HG03378 (cell line): ENCODE results near the gene METTL4.
"Not testable (repeated sequence)": the region's sequence is repeated elsewhere in the genome, so short reads cannot be mapped to it uniquely, and the experiment has no call there.

ENCODE experiments used
- ATAC-seq: cut with Tn5 transposase; IDR thresholded peaks from one replicate; pipeline ENCODE4 v1.9.1; 2021; ENCODE audit warnings: mild to moderate bottlenecking, moderate library complexity; ENCODE audit not compliant: unreplicated experiment

METTL4 gene

GRCh38 chr18:2564373-2564772 lies 6.9 kb downstream of the METTL4 start:
- no peak for ATAC-seq

GRCh38 chr18:2559249-2559648 lies 12.1 kb downstream of the METTL4 start:
- no peak for ATAC-seq

DNA sequence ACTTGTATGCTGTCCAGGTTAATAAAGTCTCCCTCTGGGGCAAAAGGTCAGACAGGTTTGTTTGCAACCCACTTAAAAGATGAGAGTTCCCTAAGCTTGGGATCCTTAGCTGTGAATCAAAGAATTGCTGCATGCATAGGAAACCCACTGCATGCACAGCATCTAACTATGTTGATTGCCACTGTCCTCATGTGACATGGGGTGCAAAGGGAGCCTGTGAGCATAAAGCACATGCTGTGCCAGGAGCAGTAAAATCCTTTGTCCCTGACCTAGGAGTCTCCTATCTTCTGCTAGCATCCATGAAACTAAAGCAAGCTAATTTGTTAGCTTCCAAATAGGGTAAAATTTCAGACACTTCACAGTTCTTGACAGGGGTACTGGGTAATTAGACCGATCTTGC lies 13.8 kb downstream of the METTL4 start:
- no peak for ATAC-seq

DNA sequence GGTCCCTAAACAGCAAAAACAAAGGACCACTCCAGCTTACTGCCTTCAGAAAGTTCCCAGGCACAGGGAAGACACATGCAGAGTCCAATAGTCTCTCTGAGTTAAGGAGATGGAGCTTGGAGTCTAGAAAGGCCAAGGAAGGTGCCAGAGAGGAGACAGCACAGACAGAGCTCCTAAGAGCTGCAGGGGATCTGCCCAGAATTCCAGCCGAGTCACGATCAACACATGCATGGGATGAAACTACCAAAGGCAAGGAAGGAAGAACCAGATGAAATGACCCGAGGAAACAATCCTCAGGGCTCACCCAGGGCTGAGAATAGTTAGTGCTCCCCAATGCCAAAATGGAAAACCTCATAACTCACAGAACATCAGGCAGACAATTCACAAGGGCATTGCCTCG lies 15.4 kb downstream of the METTL4 start:
- ATAC-seq: no peak

- no peak for ATAC-seq
Observed at GRCh38 chr18:2554696-2555095, 16.6 kb downstream of the METTL4 start.

DNA sequence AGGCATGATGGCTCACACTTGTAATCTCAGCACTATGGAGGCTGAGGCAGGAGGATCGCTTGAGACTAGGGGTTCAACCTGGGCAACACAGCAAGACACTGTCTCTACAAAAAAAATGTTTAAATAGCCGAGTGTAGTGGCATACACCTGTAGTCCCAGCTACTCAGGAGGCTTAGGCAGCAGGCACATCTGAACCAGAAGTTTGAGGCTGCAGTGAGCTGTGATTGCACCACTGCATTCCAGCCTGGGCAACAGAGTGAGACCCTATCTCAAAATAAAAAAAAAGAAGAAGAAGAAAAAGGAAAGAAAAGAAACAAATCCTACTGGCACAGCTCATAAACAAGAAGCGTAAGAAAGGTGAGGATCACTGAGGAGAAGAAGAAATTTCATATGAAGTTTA lies 19.9 kb downstream of the METTL4 start:
- ATAC-seq: no peak

DNA sequence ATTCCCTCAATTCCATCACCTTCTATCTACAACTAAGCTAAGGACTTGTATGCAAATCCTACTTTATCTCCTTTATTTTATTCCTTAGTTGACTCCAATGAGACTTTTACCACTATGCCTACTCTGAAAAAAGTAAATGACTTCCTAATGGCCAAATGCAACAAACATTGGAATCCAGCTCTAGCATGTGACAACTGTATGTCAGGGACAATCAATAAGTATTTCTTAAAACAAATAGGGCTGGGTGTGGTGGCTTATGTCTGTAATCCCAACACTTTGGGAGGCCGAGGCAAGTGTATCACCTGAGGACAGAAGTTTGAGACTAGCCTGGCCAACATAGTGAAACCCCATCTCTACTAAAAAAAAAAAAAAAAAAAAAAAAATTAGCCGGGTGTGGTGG lies 21.8 kb downstream of the METTL4 start:
- no peak for ATAC-seq

- peak; percentile 73 for ATAC-seq
Observed at GRCh38 chr18:2547477-2548087, 23.7 kb downstream of the METTL4 start.

- ATAC-seq: no peak
Observed at GRCh38 chr18:2545155-2545554, 26.1 kb downstream of the METTL4 start.

- peak; percentile 86 for ATAC-seq
Observed at GRCh38 chr18:2541925-2542563, 29.3 kb downstream of the METTL4 start.

GRCh38 chr18:2540575-2540974 lies 30.7 kb downstream of the METTL4 start:
- no peak for ATAC-seq

GRCh38 chr18:2538844-2539243 lies 32.5 kb downstream of the METTL4 start:
- no peak for ATAC-seq

GRCh38 chr18:2538236-2538635 lies 33.1 kb downstream of the METTL4 start:
- no peak for ATAC-seq

- ATAC-seq: no peak
Observed at GRCh38 chr18:2537296-2537695, 34.0 kb downstream of the METTL4 start.

DNA sequence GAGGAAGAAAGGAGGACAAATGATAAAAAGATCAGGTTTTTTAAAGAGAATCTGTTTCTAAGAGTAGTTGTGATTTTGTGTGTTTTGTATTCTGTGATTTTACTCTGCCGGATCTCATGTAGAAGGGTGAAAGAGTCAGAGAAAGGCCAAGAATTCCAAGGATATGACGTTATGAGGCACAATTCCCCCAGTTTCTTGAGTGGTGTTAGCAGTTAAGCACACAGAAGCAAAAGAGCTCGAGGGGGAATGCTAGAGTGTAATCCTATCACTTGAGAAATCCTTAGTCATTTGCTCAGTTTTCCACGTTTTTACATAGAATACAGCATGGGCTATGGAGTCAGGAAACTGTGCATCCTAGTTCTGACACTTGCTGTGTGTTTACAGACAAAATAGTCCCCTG lies 34.8 kb downstream of the METTL4 start:
- no peak for ATAC-seq

GRCh38 chr18:2536063-2536462 lies 35.2 kb downstream of the METTL4 start:
- ATAC-seq: no peak

DNA sequence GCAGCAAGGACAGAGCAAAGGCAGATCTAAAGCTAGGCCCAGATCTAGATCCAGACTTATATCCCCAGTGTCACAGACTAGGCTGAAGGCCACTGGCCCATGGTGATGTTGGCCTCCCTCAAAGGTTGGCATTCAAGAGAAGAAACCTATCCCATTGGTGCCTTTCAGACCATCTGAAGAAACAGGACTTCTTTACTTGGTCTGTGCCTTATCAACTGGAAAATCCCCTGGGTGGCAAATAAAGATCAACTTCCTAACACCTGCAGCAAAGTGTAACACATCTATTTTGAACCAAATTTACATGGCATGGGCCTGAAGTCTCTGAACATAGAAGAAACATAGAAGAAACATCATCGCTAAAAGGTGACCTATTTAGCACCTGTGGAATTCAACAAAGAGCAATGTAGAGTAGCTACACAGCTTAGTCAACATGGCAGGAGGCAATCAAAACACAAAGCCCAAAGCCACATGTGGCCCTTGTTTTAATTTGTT lies 35.8 kb downstream of the METTL4 start:
- no peak for ATAC-seq

DNA sequence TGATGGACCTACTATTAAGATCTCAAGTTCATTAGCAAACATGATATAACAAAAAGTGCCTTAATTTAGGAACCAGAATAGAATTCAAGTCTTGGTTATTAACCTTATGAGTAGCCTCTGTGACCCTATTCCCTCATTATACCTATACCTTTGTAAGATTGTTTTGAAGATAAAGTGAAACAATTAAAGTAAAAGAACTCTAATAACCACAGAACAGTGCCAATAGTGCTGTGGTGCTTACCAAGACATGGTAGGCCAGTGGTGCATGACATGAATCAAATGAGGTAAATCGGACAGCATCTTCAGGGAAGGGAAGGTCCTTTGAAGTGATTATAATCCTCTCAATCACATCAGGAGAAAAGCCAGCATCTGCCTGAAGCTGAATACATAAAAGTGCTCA lies 36.4 kb downstream of the METTL4 start:
- no peak for ATAC-seq

GRCh38 chr18:2532797-2533196 lies 38.5 kb downstream of the METTL4 start:
- no peak for ATAC-seq

- no peak for ATAC-seq
Observed at GRCh38 chr18:2531751-2532150, 39.6 kb downstream of the METTL4 start.

DNA sequence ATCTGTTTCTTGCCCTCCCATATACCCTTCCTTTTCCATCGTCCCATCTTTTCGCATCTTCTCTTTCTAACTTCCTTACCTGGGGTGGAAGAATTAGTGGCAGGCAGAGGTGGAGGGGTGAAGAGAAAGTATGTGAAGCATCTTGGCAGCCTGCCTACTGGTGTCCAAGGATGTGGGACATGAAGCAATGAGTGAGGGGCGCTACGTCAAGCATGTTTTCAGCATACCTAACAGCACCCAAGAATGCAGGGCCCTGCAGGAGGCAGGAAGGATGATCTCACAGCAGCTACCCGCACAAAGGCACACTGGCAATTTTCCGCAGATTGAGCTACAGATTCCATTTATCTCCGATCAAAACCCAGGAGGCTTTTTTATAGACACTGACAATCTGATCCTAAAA lies 42.2 kb downstream of the METTL4 start:
- ATAC-seq: no peak

- ATAC-seq: no peak
Observed at GRCh38 chr18:2526329-2526728, 45.0 kb downstream of the METTL4 start.

- not testable (repeated sequence) for ATAC-seq
Observed at GRCh38 chr18:2524794-2525198, 46.5 kb downstream of the METTL4 start.
